Activated gamma-delta T cell (primary cell): Measurements from ENCODE around the gene SLC37A1.

Experiments used
- DNase-seq: peaks from one replicate; lab custom pipeline; 2025; lab: John Stamatoyannopoulos, UW

SLC37A1 gene

DNA sequence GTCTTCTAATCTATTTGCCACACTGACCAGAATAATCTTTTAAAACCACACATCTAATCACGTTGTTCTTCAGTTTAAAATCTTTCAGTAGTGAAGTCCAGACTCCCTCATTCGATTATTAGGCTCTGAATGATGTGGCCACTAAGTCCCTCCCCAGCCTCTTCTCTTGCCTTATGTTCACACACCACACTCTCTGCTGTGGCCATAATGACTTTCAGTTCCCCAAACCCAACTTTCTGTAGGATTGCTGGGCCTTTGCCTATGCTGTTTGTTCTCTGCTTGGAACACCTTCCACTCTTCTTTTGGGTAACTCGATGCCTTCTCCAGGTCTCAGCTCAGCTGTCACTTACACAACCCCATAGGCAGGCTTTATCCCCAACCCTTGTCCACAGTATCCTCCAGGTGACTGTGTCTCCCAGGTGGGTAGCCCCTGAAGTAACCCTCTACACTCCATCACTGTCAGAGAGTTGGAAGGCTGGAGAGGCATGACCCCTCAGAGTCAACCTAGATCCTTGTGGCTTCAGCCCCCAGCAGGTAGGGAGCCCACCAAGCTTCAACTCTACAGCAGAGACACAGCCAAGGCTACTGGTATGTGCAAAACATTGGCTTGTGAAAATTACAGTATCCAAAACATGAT, 8.4 kb upstream of the SLC37A1 start:
- DNase-seq: no peak

DNA sequence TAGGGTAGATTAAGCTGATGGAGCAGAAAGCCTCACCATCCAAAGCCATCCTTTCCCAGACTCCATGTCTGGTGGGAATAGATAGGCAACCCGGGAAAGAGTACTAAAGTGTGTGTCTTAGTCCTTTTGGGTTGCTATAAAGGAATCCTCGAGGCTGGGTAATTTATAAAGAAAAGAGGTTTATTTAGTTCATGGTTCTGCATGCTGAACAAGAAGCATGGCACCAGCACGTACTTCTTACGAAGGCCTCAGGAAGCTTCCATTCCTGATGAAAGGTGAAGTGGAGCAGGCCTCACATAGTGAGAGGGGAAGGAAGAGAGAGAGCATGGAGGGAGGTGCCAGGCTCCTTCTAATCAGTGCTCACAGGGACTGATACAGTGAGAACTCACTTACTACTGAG, 6.2 kb upstream of the SLC37A1 start:
- no peak for DNase-seq

DNA sequence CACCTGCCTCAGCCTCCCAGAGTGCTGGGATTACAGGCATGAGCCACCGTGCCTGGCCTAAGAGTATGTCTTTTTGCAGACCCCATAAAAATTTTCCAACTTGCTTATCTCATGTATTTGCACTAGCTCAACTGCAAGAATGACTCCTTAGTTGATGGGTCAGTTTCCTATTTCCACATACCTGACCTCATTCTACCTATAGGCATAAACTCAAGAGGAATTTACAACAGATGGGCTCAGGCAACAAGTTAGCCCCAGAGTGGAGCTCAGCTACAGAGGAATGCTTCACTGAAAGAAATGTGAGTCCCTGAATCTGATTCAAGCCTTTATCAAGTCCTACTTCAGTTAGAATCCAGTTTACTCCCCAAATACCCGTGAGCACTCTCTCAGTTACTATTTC, 5.3 kb upstream of the SLC37A1 start:
- DNase-seq: no peak

DNA sequence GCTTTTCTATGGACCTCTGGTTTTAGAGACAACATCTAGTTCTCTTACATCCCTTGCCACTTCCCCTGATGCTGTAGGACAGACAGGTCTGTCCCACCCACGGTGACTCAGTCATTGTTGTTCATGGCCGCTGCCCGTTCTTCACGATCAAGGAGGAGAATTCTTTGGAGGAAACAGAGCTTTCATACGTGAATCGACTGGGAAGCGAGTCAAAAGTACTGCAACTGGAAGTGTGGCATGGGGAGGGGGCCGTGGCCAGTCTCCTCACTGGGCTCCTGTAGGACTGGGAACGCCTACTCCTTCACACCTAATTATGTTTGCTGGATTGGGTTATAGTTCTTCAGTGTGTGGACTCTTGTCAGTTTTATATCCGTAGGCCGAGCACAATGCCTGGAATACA, 4.4 kb upstream of the SLC37A1 start:
- DNase-seq: no peak

DNA sequence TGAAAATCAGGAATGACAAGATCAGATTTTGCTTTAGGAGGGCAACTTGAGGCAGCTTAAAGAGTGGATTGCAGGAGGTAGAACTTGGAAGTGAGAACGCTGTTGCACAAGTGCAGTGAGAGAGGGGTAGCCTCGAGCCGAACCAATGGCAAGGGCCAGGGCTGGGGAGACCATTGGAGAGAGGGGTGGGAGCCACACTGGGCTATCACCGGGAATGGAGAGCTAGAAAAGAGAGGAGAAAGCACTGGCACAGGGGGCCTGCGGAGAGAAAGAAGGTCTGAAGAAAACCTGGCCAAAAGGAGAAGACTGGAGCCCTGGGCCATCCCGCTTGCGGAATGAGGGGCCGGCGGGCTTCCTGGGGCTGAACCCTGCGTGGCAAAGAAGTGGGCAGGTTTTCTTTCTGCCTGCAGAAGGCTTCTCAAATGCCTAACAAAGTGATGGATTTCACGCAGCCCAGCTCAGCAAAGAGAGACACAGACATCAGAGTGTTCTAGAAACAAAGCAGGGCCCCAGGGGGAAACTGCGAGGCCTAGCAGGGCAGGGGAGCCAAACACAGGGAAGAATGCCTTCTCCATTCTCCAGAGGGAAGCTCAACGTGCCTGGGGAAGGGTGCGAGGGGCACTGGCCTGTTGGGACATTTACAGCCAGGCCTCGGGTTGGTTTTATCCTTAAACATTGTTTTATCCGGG, 1.2 kb upstream of the SLC37A1 start:
- DNase-seq: no peak

DNA sequence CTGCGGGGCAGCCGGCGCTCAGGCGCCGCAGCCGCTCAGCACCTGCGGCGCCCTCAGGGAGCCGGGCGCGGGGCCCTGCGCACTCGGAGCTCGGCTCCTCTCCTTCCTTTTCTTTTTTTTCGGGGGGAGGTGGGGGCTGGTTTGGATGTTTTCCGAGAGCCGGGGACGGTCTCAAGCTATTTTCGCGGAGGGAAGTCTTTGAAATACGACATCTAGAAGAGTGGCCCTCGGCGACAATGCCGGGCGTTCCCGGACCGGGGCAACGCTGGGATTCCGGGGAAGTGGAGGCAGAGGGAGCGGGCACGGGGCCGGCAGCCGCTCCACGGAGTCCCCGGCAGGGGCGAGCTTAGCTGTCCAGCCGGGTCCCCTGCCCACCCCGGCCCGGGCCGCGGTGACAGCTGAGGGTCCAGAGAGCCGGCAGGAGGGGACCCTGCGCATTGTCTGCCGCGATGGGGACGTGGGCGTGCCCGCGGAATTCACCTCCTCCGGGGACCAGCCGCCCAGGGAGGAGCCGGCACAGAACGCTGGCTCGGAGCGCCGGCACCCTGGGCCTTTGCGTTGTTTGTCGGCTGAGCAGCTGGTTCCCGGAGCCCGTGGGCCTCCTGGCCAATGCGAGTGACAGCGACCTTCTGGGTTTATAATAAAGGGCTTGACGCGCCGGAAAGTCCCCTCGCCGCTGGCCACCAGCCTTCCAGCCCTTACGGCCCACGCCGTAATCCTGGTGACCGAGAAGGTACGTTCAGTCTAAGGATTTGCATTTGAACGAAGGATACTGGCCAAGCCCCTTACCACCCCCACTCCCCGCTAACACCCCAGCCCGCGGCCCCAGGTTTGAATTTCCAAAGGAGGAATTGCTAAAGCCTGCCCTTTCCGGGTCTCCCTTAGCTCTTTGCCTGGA, 582 bp downstream of the SLC37A1 start:
- peak; percentile 29 for DNase-seq

DNA sequence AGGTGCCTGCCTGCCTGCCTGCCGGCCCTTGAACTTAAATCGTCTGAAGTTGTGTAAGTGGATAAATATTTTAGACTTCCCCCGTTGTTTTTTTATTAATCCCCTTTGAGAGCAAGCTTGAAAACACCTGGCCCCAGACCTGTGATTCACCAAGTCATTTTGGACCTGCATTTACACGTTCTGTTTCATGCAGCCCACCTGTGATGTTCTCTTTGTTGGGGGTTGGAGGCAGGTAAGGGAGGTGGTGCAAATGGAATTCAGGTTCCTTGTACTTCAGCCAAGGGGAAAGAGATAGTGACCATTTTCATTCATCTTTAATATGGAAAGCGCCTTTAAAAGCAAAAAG, 1.2 kb downstream of the SLC37A1 start:
- no peak for DNase-seq

DNA sequence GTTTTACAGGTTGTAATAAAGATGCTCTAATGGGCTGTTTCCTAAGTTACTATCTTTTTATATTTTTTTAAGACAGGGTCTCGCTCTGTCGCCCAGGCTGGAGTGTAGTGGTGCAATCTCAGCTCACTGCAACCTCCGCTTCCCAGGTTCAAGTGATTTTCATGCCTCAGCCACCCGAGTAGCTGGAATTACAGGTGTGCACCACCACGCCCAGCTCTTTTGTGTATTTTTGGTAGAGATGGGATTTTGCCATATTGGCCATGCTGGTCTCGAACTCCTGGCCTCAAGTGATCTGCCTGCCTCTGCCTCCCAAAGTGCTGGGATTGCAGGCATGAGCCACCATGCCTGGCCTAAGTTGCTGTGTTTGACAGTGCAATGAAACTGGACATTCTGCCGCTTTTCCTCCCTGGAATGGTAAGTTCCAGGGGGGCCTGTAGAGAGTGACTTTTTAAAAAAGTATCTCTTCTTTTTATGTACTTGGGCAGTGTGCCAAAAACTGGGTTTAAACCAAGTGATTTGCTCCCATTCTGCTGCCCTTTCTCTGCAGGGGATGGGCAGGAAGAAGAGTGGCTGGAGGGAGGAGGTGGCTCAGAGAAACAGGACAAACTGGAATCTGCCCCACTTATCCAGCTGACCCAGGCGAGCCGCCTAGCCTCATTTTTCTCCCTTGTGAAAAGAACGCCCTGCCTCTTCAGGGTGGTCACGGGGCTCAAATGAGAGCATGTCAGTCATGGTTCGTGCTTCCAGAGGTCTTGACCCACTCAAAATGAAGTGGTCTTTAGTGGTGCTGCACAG, 2.3 kb downstream of the SLC37A1 start:
- no peak for DNase-seq

DNA sequence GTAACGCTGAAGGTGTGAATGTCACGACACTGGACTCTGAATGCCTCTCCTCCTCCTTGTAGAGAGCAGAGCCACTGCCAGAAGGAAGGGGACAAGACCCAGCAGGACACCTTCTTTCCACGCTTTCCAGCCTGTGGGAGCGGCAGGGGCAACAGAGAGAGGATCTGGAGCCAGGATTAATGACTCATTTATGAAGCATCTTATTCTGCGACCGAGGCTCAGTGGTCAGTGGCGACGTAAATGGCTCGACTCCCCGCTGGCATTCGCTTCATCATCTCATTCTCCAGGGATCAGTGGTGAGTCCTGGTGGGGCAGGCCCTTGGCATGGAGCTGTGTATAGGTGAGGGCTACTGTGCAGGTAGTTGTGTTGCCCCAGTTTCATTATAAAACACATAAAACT, 4.6 kb downstream of the SLC37A1 start:
- DNase-seq: no peak

DNA sequence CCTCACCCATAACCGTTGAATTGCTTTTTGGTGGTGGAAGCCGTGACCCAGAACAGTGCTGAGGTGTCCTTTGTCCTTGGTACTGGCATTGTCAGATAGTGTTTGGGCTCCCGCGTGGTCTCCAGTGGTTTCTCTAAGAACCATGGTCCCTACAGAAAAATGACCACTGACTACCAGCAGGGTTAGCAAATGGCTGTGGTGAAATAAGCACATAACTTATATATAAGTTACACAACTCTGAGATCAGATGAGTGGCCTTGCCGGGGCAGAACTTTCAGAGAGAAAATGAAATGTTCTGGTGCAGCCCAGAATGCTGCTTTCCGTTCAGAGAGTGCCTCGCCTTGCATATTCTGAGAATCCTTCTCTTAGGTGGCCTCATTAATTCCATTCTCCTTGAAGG, 5.0 kb downstream of the SLC37A1 start:
- DNase-seq: no peak

DNA sequence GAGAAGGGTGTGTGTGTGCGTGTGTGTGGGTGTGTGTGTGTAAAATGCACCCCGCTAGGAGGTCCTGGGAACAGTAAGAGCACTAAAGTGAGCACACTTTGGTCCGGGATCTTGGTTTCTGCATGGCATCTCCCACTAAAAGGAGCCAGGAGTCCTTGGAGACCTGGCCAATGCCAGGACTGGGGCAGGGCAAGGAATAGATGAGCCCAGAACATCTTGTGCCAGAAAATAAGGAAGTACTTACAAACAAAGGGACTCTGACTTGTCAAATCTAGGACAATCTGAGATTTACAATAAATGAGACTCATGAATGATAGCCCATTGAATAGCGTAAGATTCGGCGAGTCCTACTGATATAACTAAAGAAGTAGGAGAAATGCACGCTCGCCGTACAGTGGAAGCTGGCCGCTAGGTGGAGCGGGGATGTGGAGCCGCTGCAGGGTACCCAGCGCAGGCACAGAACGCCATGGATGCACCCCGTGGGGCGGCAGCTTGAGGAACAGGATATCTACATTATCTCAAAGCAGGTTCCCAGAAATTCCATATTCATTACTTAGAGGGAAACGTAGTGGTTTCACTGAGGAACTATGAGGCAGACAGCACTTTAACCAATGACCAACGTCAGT, 7.1 kb downstream of the SLC37A1 start:
- DNase-seq: no peak

DNA sequence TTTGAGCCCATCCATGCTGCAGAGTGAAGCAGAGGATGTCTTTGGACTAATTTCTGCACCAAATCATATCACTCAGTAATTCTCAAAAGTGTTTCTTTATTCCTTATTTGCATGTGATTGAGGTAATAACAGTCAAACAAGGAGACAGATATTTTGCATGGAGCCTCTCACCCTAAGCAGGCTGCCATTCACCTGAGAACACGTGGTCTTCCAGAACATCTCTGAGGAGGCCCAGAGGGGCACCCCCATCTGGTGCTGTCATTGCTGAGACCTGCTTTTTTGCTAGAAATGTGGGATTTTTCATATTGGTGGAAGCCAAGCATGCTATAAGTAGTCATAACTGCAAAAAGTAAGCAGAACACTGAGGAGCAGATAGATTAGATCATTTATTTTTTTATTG, 7.7 kb downstream of the SLC37A1 start:
- no peak for DNase-seq

DNA sequence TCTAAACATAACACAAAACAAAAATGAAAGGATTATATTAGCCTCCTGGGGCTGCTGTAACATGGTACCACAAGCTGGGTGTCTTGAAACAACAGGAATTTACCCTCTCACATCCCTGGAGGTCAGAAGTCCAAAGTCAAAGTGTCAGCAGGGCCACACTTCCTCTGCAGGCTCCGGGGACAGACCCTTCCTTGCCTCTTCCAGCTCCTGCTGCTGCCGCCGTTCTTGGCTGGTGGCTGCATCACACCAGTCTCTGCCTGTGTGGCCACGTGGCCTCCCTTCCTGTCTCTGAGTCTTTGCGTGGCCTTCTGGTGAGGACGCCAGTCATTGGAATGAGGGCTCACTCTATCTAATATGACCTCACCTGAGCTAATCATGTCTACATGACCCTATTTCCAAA, 8.2 kb downstream of the SLC37A1 start:
- DNase-seq: no peak

DNA sequence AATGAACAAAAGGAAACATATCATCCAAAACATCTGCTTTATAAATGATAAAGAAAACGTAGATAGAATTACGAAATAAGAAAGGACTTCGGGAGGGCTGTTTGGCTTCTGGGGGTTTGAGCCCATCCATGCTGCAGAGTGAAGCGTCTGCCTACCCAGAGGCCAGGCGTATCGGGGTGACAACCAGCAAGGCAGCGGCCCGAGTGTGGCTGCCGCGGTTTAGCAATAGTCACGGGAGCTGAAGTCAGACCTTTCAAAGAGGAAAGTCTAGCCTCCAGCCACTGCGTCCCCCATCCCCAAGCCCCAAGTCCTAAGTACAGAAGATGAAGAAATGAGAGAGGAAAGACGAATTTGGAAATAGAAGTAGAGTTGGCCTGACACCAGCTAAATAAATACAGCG, 8.6 kb downstream of the SLC37A1 start:
- no peak for DNase-seq

DNA sequence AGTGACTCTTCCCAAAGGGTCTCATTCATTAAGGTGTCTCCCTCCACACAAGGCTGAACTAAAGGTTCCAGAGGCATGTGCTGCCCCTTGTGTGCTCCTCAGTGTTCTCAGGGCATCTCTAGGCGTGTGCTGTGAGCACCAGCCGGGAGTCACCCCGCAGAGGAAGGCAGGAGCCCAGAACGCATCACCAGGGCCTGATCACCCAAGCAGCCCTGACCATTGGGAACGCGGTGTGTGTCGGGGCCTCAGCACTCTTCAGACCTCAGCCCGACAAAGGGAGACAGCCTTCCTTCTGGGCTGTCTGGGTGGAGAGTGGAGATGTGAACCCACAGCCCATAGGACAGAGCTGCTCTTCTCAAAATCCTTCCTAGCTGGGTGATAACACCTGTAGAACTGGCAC, 9.1 kb downstream of the SLC37A1 start:
- DNase-seq: no peak

DNA sequence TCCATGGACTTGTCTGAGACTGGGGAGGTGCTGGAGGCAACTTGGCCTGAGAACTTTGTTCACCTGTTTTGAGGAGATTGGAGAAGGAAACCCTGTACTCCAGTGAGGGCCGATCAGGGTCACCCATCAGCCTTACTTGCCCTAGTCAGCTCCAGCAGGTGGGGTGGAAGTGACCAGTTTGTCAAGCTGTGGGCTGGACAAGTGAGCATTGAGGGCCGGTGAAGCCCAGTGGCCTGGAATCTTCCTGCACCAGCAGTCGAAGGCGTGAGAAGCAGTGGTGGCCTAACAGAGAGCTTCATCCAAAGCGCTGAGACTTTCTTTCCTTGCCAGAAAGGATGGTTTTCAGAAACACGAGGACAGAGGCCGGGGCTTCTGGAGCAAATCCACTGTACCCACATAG, 9.6 kb downstream of the SLC37A1 start:
- DNase-seq: no peak

DNA sequence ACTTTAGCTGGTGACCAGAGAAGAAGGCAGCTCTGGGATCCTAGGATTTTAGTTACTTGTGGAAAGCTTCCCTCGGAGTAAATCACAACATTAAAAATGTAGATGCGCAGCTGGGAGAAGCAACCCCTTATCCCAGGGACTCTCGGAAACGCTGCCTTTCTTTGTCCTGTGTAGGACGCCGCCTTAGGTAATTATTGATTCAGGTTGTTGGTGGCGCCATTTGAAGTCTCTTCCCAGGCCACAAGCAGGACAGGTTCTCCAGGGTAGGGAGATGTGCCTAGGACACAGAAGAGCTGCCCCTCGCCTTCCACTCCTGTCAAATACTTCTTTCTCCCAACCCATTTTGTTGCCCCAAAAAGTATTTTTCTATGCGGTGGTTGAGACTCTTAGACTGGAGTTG, 10.3 kb downstream of the SLC37A1 start:
- DNase-seq: no peak

DNA sequence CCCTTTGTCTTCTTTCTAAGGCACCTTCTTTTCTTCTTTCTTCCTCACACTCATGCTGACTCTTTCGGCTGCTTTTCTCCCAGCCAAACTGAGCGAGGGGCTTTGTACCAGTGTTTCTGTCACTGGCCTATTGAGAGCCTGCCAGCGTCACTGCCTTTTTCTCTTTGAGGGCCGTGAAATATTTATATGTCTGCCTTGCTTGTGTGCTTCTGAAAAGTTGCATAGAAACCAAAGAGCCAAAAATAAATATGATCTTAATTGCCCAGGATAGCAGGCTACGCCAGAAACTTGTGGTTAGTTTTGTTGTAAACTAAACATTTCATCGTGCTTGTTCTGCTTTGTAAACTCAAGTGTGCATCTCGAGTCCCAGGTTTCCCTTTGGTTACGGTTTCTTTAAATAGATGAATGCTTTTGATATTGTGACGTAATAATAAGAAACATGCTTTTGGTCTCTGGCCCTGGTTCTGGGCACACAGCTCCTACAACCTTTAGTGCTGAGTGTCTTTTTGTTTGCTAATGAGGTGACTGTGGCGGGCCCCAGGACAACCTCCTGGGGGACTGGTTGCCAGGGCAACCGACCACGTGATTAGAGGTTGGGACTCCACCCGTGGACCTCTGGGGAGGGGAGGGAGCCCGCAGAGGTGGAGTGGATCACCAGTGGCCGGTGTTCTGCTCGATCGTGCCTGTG, 10.8 kb downstream of the SLC37A1 start:
- peak; percentile 17 for DNase-seq

DNA sequence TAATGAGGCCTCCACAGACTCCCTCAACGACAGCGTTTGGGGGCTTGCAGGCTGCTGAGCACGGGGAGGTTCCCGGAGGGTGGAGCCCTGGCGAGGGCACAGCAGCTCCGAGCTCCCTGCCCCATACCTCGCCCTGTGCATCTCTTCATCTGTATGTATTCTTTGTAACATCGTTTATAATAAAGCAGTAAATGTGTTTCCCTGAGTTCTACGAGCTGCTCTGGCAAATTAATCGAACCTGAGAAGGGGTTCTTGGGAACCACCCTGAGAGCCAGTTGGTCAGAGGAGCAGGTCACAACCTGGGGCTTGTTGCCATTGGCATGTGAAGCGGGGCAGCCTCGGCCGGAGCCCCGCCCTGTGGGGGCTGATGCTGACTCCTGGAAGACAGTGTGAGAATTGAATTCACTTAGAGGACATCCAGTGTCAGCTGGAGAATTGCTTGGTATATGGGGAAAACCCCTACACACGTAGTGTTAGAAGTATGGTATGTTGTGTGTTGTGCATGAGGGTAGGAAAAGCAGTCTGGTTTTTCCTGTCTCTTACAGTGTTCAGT, 11.5 kb downstream of the SLC37A1 start:
- no peak for DNase-seq

DNA sequence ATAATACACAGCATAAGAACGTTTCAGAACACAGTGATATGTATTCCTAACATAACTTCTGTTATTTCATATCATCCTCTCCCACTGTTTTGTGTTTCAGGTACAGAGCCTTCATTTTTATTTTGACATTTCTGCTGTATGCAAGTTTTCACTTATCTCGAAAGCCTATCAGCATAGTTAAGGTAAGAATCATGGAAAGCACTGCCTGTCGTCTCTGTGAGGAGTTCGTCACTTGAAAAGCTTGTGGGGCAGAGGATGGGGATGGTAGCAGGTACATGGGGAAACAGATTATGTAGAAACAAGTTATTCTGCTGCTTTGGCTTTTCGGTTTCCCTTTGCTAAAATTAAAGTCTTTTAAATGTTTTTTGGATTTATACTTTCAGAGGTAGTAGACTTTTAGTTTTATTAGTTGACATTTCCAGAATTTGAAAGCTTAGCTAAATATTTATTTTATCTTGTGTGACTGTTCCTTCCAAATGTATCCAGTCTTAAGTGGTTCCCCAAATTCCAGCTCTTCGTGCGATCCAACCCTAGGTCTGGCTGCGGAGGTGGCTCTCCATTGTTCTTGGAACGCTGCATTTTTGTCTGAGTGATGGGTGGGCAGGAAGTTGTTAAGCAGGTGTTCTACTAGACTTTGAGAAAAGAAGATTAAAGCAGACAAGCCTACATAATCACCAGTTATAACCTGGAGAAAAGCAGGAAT, 12.2 kb downstream of the SLC37A1 start:
- DNase-seq: no peak
